GM12891 (cell line): ENCODE data around the gene CERCAM.

ENCODE experiments used
- POLR2A ChIP-seq: IDR thresholded peaks from 2 replicates; pipeline ENCODE4 v1.6.1; 2011; ENCODE audit warnings: low read depth, low read length, control low read depth
- POLR2AphosphoS5 ChIP-seq: IDR thresholded peaks from 2 replicates; pipeline ENCODE4 v1.6.1; 2011; ENCODE audit warnings: low read depth, low read length, control low read depth

GRCh38 chr9:128486201-128486600, 65.5 kb downstream of the CERCAM start:
- TF ChIP-seq POLR2A, result no peak
- no peak for TF ChIP-seq POLR2AphosphoS5
